Breast epithelium (tissue), 3 donors: ENCODE measurements around the gene NHLRC1.

Experiments
- CTCF ChIP-seq, 3 donors: fragments of 450-650 bp; IDR thresholded peaks; one replicate each; pipeline ENCODE4 v1.5.1; 2016 to 2017; ENCODE audit warnings: antibody characterized with exemption in 3 of 3, mild to moderate bottlenecking in 3 of 3, moderate library complexity in 3 of 3
- POLR2A ChIP-seq: fragments of 450-650 bp; IDR thresholded peaks from one replicate; pipeline ENCODE4 v1.6.1; 2016; ENCODE audit warnings: antibody characterized with exemption, mild to moderate bottlenecking, moderate library complexity

DNA sequence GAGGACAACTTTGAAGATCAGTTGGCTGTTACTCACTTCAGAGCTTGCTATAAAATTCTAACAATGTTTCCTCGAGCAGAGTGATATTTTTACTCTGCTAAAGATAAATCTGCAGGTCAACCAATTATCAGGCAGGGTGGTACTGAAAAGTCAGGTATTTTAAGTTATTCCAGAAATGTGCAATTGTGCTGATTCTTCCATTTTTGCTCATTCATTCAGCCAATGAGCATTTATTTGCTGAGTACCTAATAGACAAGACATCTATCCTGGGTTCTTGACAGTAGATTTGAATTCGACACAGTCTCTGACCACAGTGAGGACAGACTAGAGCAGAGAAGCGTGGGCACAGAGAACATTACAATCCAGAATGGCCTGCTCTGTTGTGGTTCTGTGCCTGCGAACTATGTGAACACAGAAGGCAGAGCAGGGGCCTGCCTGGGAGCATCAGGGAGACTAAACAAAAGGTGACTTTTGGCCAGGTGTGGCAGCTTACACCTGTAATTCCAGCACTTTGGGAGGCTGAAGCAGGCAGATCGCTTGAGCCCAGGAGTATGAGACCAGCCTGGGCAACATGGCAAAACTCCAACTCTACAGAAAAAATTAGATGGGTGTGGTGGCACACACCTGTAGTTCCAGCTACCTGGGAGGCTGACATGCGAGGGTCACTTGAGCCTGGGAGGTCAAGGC, 17.6 kb upstream of the NHLRC1 start:
- no peak for TF ChIP-seq CTCF (IDR thresholded peaks at IDR 0.05)
- TF ChIP-seq POLR2A: no peak
